GM21786 (cell line): ENCODE data around the gene SP2.
A peak's percentile ranks its signal among the peaks of the same experiment; 100 is the strongest.

Experiments used
- ATAC-seq: cut with Tn5 transposase; IDR thresholded peaks from one replicate; pipeline ENCODE4 v1.9.1; 2021; ENCODE audit not compliant: unreplicated experiment

SP2 gene

GRCh38 chr17:47895856-47896671 lies at the start of gene SP2:
SP2 (plus strand) TSS chr17:47896236; CDS start chr17:47896287, 51 bp downstream.
- peak; percentile 89 for ATAC-seq

- no peak for ATAC-seq
Observed at GRCh38 chr17:47846716-47847340, 49.2 kb upstream of the SP2 start.

- no peak for ATAC-seq
Observed at GRCh38 chr17:47847341-47848197, 48.5 kb upstream of the SP2 start.

- ATAC-seq = no peak
Observed at GRCh38 chr17:47848198-47848513, 47.9 kb upstream of the SP2 start.

GRCh38 chr17:47850373-47850691 lies 45.7 kb upstream of the SP2 start:
- no peak for ATAC-seq

- no peak for ATAC-seq
Observed at GRCh38 chr17:47850692-47851573, 45.1 kb upstream of the SP2 start, which contains the start of gene SP6. SP6 (minus strand) TSS chr17:47851163; CDS start chr17:47848429, 2,734 bp downstream.

- ATAC-seq = no peak
Observed at GRCh38 chr17:47851764-47852112, 44.3 kb upstream of the SP2 start.

GRCh38 chr17:47852113-47852949 lies 43.7 kb upstream of the SP2 start:
- ATAC-seq = no peak

- ATAC-seq = no peak
Observed at GRCh38 chr17:47853616-47854015, 42.4 kb upstream of the SP2 start.

GRCh38 chr17:47855737-47856136 lies 40.3 kb upstream of the SP2 start:
- no peak for ATAC-seq

- no peak for ATAC-seq
Observed at GRCh38 chr17:47856830-47857229, 39.2 kb upstream of the SP2 start.

- ATAC-seq = no peak
Observed at GRCh38 chr17:47857551-47858455, 38.2 kb upstream of the SP2 start.

GRCh38 chr17:47860386-47860785 lies 35.6 kb upstream of the SP2 start:
- ATAC-seq = no peak

- ATAC-seq = no peak
Observed at GRCh38 chr17:47862621-47863440, 33.2 kb upstream of the SP2 start.

GRCh38 chr17:47864791-47865216 lies 31.2 kb upstream of the SP2 start:
- ATAC-seq = no peak

GRCh38 chr17:47866941-47867340 lies 29.1 kb upstream of the SP2 start:
- no peak for ATAC-seq

- ATAC-seq = no peak
Observed at GRCh38 chr17:47867813-47868533, 28.1 kb upstream of the SP2 start.
